HepG2 (cell line): ENCODE measurements around the gene FAM163A. TPM values are rescaled to one million over a fixed set of nuclear protein-coding genes. Genes with fewer than 3 reads are reported as not detected.

Source experiments
- ETV5 ChIP-seq: IDR thresholded peaks from 2 replicates; pipeline ENCODE4 v1.6.1; 2018; ENCODE audit warnings: missing biosample characterization, missing genetic modification reagents, inconsistent platforms, borderline replicate concordance
- FOXA3 ChIP-seq: IDR thresholded peaks from 2 replicates; pipeline ENCODE4 v1.6.1; 2016; ENCODE audit warnings: missing genetic modification reagents, missing compliant biosample characterization
- FOXK1 ChIP-seq: sonication (generic); formaldehyde crosslinking; IDR thresholded peaks from 2 replicates; pipeline ENCODE4 v1.4.0; 2020; ENCODE audit warnings: low read depth, missing genetic modification reagents, borderline replicate concordance
- MAFG ChIP-seq: sonication (generic); formaldehyde crosslinking; IDR thresholded peaks from 2 replicates; pipeline ENCODE4 v1.5.1; 2020; ENCODE audit warnings: mild to moderate bottlenecking, missing genetic modification reagents
- NR1H2 ChIP-seq: sonication (generic); formaldehyde crosslinking; IDR thresholded peaks from 2 replicates; pipeline ENCODE4 v1.8.1; 2022; ENCODE audit warnings: low read depth, missing genetic modification reagents, borderline replicate concordance
- SAP130 ChIP-seq: IDR thresholded peaks from 2 replicates; pipeline ENCODE4 v1.6.1; 2016; ENCODE audit warnings: low read depth
- SIX1 ChIP-seq: sonication (generic); formaldehyde crosslinking; IDR thresholded peaks from 2 replicates; pipeline ENCODE4 v1.4.0; 2020; ENCODE audit warnings: missing genetic modification reagents, borderline replicate concordance
- SMAD1 ChIP-seq: sonication (generic); formaldehyde crosslinking; IDR thresholded peaks from 2 replicates; pipeline ENCODE4 v1.4.0; 2020; ENCODE audit warnings: missing genetic modification reagents, low read depth, mild to moderate bottlenecking, borderline replicate concordance
- SNRNP70 ChIP-seq: fragments of 200-400 bp; formaldehyde crosslinking; IDR thresholded peaks from 2 replicates; pipeline ENCODE4 v1.6.1; 2017; ENCODE audit warnings: mild to moderate bottlenecking, low read depth, low read length, moderate library complexity
- SRSF9 ChIP-seq: fragments of 200-400 bp; formaldehyde crosslinking; IDR thresholded peaks from 2 replicates; pipeline ENCODE4 v1.6.1; 2018; ENCODE audit warnings: borderline replicate concordance, mild to moderate bottlenecking, low read depth, low read length; ENCODE audit not compliant: insufficient read depth, poor library complexity, severe bottlenecking
- WIZ ChIP-seq: sonication (generic); formaldehyde crosslinking; IDR thresholded peaks from 2 replicates; pipeline ENCODE4 v1.5.1; 2020; ENCODE audit warnings: mild to moderate bottlenecking, missing genetic modification reagents
- ZNF264 ChIP-seq: sonication (generic); formaldehyde crosslinking; IDR thresholded peaks from 2 replicates; pipeline ENCODE4 v1.4.0; 2020; ENCODE audit warnings: missing genetic modification reagents
- ZNF33B ChIP-seq: sonication (generic); formaldehyde crosslinking; IDR thresholded peaks from 2 replicates; pipeline ENCODE4 v1.5.1; 2020; ENCODE audit warnings: mild to moderate bottlenecking, missing genetic modification reagents
- ZNF619 ChIP-seq: sonication (generic); formaldehyde crosslinking; IDR thresholded peaks from 2 replicates; pipeline ENCODE4 v1.4.0; 2020; ENCODE audit warnings: mild to moderate bottlenecking, missing genetic modification reagents
- polyA plus RNA-seq, 8 experiments: library from polyadenylated mRNA; depleted of rRNA in 3 of 8; stranded (reverse) in 7 of 8; unstranded in 1 of 8; fragments of >200 nt; fragmentation: Illumina TruSeq in 4 of 8; extraction: Trizol in 4 of 8; gene quantifications; 2 replicates each; pipeline versions ENCODE4 v1.2.1 to v1.2.3, GENCODE V29; 2011 to 2016; ENCODE audit warnings: low read depth in 4 of 8, missing spikeins in 1 of 8, mixed read lengths in 1 of 8; ENCODE audit not compliant: insufficient read depth in 1 of 8
- total RNA-seq, 5 experiments: library from RNA; depleted of rRNA; stranded (reverse); fragments of >200 nt; fragmentation: Illumina TruSeq; extraction: Trizol; gene quantifications; 2 replicates each; pipeline ENCODE4 v1.2.3, GENCODE V29; 2016; ENCODE audit warnings: low read depth in 1 of 5
- TF ChIP-seq, protein P1 (sequence below): sonication (generic); formaldehyde crosslinking; IDR thresholded peaks from 2 replicates; pipeline ENCODE4 v1.4.0; 2020; ENCODE audit warnings: missing genetic modification reagents
- TF ChIP-seq, protein P2 (sequence below): sonication (generic); formaldehyde crosslinking; IDR thresholded peaks from 2 replicates; pipeline ENCODE4 v1.5.0; 2020; ENCODE audit warnings: mild to moderate bottlenecking, missing genetic modification reagents, moderate library complexity
- TF ChIP-seq, protein P3 (sequence below): sonication (generic); formaldehyde crosslinking; IDR thresholded peaks from 2 replicates; pipeline ENCODE4 v1.4.0; 2020; ENCODE audit warnings: missing genetic modification reagents
- TF ChIP-seq, protein P4 (sequence below): IDR thresholded peaks from 2 replicates; pipeline ENCODE4 v1.6.1; 2016; ENCODE audit warnings: low read depth, missing genetic modification reagents, missing compliant biosample characterization
- TF ChIP-seq, protein P5 (sequence below): IDR thresholded peaks from 2 replicates; pipeline ENCODE4 v1.6.1; 2016; ENCODE audit warnings: missing compliant biosample characterization, missing genetic modification reagents, borderline replicate concordance

The FAM163A gene
- total and polyA plus RNA-seq, 2 of the 13 experiments (the other 11 are each of a cell fraction or from before 2014, with no cell fraction given) = not detected

DNA sequence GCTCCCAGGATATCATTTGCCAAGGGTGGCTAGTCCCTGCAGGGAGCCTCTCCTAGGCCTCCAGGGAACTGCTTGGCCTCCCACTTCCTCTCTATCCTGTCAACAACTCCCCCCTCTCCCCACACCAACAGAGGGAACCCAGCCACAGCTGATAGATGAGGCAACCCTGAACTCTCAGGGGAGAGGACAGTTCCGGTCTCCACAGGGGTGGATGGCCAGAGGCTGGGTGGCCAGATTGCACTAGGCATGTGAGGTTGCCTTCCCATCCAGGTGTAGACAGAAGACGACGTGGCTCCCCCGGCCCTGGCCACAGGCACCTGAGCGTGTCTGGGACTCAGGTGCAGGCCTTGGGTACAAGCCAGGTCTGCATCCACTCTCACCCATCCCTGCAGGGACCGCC, 81.2 kb downstream of the FAM163A start (continued):
- TF ChIP-seq, protein P1, sequence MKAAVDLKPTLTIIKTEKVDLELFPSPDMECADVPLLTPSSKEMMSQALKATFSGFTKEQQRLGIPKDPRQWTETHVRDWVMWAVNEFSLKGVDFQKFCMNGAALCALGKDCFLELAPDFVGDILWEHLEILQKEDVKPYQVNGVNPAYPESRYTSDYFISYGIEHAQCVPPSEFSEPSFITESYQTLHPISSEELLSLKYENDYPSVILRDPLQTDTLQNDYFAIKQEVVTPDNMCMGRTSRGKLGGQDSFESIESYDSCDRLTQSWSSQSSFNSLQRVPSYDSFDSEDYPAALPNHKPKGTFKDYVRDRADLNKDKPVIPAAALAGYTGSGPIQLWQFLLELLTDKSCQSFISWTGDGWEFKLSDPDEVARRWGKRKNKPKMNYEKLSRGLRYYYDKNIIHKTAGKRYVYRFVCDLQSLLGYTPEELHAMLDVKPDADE (CRISPR knock-in tag) = no peak
- no peak for TF ChIP-seq WIZ (CRISPR knock-in tag)
- no peak for TF ChIP-seq ZNF619 (CRISPR knock-in tag)
- TF ChIP-seq, protein P2, sequence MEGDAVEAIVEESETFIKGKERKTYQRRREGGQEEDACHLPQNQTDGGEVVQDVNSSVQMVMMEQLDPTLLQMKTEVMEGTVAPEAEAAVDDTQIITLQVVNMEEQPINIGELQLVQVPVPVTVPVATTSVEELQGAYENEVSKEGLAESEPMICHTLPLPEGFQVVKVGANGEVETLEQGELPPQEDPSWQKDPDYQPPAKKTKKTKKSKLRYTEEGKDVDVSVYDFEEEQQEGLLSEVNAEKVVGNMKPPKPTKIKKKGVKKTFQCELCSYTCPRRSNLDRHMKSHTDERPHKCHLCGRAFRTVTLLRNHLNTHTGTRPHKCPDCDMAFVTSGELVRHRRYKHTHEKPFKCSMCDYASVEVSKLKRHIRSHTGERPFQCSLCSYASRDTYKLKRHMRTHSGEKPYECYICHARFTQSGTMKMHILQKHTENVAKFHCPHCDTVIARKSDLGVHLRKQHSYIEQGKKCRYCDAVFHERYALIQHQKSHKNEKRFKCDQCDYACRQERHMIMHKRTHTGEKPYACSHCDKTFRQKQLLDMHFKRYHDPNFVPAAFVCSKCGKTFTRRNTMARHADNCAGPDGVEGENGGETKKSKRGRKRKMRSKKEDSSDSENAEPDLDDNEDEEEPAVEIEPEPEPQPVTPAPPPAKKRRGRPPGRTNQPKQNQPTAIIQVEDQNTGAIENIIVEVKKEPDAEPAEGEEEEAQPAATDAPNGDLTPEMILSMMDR = no peak
- peak; percentile 26; the same call in 1 of the 2 replicates for TF ChIP-seq FOXA3 (CRISPR knock-in tag)
- 0 out of 2 replicates have a peak, but pooled peaks have one; percentile 23 for TF ChIP-seq FOXK1 (CRISPR knock-in tag)
- TF ChIP-seq, protein P3, sequence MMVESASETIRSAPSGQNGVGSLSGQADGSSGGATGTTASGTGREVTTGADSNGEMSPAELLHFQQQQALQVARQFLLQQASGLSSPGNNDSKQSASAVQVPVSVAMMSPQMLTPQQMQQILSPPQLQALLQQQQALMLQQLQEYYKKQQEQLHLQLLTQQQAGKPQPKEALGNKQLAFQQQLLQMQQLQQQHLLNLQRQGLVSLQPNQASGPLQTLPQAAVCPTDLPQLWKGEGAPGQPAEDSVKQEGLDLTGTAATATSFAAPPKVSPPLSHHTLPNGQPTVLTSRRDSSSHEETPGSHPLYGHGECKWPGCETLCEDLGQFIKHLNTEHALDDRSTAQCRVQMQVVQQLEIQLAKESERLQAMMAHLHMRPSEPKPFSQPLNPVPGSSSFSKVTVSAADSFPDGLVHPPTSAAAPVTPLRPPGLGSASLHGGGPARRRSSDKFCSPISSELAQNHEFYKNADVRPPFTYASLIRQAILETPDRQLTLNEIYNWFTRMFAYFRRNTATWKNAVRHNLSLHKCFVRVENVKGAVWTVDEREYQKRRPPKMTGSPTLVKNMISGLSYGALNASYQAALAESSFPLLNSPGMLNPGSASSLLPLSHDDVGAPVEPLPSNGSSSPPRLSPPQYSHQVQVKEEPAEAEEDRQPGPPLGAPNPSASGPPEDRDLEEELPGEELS (CRISPR knock-in tag) = no peak
- TF ChIP-seq, protein P4, sequence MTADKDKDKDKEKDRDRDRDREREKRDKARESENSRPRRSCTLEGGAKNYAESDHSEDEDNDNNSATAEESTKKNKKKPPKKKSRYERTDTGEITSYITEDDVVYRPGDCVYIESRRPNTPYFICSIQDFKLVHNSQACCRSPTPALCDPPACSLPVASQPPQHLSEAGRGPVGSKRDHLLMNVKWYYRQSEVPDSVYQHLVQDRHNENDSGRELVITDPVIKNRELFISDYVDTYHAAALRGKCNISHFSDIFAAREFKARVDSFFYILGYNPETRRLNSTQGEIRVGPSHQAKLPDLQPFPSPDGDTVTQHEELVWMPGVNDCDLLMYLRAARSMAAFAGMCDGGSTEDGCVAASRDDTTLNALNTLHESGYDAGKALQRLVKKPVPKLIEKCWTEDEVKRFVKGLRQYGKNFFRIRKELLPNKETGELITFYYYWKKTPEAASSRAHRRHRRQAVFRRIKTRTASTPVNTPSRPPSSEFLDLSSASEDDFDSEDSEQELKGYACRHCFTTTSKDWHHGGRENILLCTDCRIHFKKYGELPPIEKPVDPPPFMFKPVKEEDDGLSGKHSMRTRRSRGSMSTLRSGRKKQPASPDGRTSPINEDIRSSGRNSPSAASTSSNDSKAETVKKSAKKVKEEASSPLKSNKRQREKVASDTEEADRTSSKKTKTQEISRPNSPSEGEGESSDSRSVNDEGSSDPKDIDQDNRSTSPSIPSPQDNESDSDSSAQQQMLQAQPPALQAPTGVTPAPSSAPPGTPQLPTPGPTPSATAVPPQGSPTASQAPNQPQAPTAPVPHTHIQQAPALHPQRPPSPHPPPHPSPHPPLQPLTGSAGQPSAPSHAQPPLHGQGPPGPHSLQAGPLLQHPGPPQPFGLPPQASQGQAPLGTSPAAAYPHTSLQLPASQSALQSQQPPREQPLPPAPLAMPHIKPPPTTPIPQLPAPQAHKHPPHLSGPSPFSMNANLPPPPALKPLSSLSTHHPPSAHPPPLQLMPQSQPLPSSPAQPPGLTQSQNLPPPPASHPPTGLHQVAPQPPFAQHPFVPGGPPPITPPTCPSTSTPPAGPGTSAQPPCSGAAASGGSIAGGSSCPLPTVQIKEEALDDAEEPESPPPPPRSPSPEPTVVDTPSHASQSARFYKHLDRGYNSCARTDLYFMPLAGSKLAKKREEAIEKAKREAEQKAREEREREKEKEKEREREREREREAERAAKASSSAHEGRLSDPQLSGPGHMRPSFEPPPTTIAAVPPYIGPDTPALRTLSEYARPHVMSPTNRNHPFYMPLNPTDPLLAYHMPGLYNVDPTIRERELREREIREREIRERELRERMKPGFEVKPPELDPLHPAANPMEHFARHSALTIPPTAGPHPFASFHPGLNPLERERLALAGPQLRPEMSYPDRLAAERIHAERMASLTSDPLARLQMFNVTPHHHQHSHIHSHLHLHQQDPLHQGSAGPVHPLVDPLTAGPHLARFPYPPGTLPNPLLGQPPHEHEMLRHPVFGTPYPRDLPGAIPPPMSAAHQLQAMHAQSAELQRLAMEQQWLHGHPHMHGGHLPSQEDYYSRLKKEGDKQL (CRISPR knock-in tag) = no peak
- TF ChIP-seq NR1H2 = no peak
- TF ChIP-seq, protein P5, sequence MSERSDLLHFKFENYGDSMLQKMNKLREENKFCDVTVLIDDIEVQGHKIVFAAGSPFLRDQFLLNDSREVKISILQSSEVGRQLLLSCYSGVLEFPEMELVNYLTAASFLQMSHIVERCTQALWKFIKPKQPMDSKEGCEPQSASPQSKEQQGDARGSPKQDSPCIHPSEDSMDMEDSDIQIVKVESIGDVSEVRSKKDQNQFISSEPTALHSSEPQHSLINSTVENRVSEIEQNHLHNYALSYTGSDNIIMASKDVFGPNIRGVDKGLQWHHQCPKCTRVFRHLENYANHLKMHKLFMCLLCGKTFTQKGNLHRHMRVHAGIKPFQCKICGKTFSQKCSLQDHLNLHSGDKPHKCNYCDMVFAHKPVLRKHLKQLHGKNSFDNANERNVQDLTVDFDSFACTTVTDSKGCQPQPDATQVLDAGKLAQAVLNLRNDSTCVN = no peak
- TF ChIP-seq ZNF33B = no peak
- TF ChIP-seq SMAD1 (CRISPR knock-in tag) = no peak
- TF ChIP-seq ETV5 (CRISPR knock-in tag) = peak; percentile 50; the same call in 1 of the 2 replicates
- no peak for TF ChIP-seq MAFG (CRISPR knock-in tag)
- 0 out of 2 replicates have a peak, but pooled peaks have one; percentile 11 for TF ChIP-seq SAP130 (CRISPR knock-in tag)
- no peak for TF ChIP-seq ZNF264 (CRISPR knock-in tag)
- TF ChIP-seq SIX1 (CRISPR knock-in tag) = no peak
- TF ChIP-seq SNRNP70 = no peak
- TF ChIP-seq SRSF9 = no peak
